K562 (cell line): ENCODE measurements around the gene ZNF598. TPM values are rescaled to one million over a fixed set of nuclear protein-coding genes. Genes with fewer than 3 reads are reported as not detected.
A peak's percentile ranks its signal among the peaks of the same experiment; 100 is the strongest.

Experiments
- ADNP ChIP-seq: fragments of 200-800 bp; sonication (Bioruptor generic); IDR thresholded peaks from 2 replicates; pipeline ENCODE4 v1.6.1; 2016; ENCODE audit warnings: missing genetic modification characterization, missing compliant biosample characterization
- ASH1L ChIP-seq: fragments of 450-650 bp; IDR thresholded peaks from 2 replicates; pipeline ENCODE4 v1.6.1; 2018; ENCODE audit warnings: borderline replicate concordance, mild to moderate bottlenecking, low read depth; ENCODE audit not compliant: partially characterized antibody
- BCL6 ChIP-seq: fragments of 250-450 bp; sonication (Bioruptor Pico); IDR thresholded peaks from 2 replicates; pipeline ENCODE4 v1.4.0; 2020
- CHAMP1 ChIP-seq: fragments of 450-650 bp; IDR thresholded peaks from 2 replicates; pipeline ENCODE4 v1.6.1; 2016; ENCODE audit warnings: mild to moderate bottlenecking
- CREB1 ChIP-seq, 2 experiments: sonication (generic) in 1 of 2; formaldehyde crosslinking in 1 of 2; IDR thresholded peaks; 2 replicates each; pipeline versions ENCODE4 v1.6.1 to v1.8.0; 2012 to 2022; ENCODE audit warnings: inconsistent platforms in 1 of 2, mild to moderate bottlenecking in 1 of 2, missing genetic modification reagents in 1 of 2, moderate library complexity in 1 of 2
- DIDO1 ChIP-seq: fragments of 450-650 bp; IDR thresholded peaks from 2 replicates; pipeline ENCODE4 v1.6.1; 2016; ENCODE audit warnings: low read depth, missing biosample characterization, missing genetic modification characterization
- ESRRA ChIP-seq: fragments of 450-650 bp; IDR thresholded peaks from 2 replicates; pipeline ENCODE4 v1.6.1; 2014; ENCODE audit warnings: low read depth, mild to moderate bottlenecking, moderate library complexity, borderline replicate concordance
- EWSR1 ChIP-seq: fragments of 450-650 bp; IDR thresholded peaks from 2 replicates; pipeline ENCODE4 v1.6.1; 2018; ENCODE audit warnings: borderline replicate concordance, mild to moderate bottlenecking, low read depth, moderate library complexity; ENCODE audit not compliant: partially characterized antibody
- IFI16 ChIP-seq: fragments of 250-450 bp; sonication (Bioruptor Pico); IDR thresholded peaks from 2 replicates; pipeline ENCODE4 v2.1.2; 2022; ENCODE audit warnings: mild to moderate bottlenecking, inconsistent platforms
- MCM7 ChIP-seq, 2 experiments: fragments of 450-650 bp; IDR thresholded peaks; 2 replicates each; pipeline ENCODE4 v1.6.1; 2016 to 2018
- MEF2A ChIP-seq: IDR thresholded peaks from 2 replicates; pipeline ENCODE4 v1.6.1; 2011; ENCODE audit warnings: low read depth, mild to moderate bottlenecking, low read length, moderate library complexity; ENCODE audit not compliant: control insufficient read depth
- MTA1 ChIP-seq: fragments of 450-650 bp; IDR thresholded peaks from 2 replicates; pipeline ENCODE4 v1.6.1; 2017; ENCODE audit warnings: borderline replicate concordance
- NCOA6 ChIP-seq: fragments of 450-650 bp; IDR thresholded peaks from 2 replicates; pipeline ENCODE4 v1.6.1; 2017; ENCODE audit warnings: mild to moderate bottlenecking
- POLR2A ChIP-seq: fragments of 450-650 bp; conservative IDR thresholded peaks from 2 replicates; pipeline ENCODE4 v1.6.1; 2016
- POLR2H ChIP-seq: IDR thresholded peaks from 2 replicates; pipeline ENCODE4 v1.6.1; 2016; ENCODE audit warnings: missing genetic modification characterization, low read depth, mild to moderate bottlenecking, control low read depth, missing compliant biosample characterization, moderate library complexity
- RBM39 ChIP-seq: fragments of 200-400 bp; formaldehyde crosslinking; optimal IDR thresholded peaks from 2 replicates; pipeline ENCODE3; 2018; ENCODE audit warnings: low read depth, low read length
- SUPT5H ChIP-seq: fragments of 450-650 bp; IDR thresholded peaks from 2 replicates; pipeline ENCODE4 v1.6.1; 2016
- TCFL5 ChIP-seq: fragments of 250-450 bp; sonication (Bioruptor Pico); conservative IDR thresholded peaks from 2 replicates; pipeline ENCODE4 v1.6.1; 2021; ENCODE audit warnings: mild to moderate bottlenecking, moderate library complexity, matching md5 sums
- TFE3 ChIP-seq: fragments of 450-650 bp; formaldehyde crosslinking; IDR thresholded peaks from 2 replicates; pipeline ENCODE4 v1.4.0; 2020; ENCODE audit warnings: mild to moderate bottlenecking, mixed read lengths
- ZNF146 ChIP-seq: IDR thresholded peaks from one replicate; pipeline ENCODE4 v1.6.1; 2018; ENCODE audit warnings: missing compliant biosample characterization; ENCODE audit not compliant: unreplicated experiment
- ZNF263 ChIP-seq: sonication (generic); formaldehyde crosslinking; IDR thresholded peaks from 2 replicates; pipeline ENCODE4 v1.8.0; 2022; ENCODE audit warnings: mild to moderate bottlenecking, missing genetic modification reagents, borderline replicate concordance
- ZNF282 ChIP-seq: sonication (generic); formaldehyde crosslinking; IDR thresholded peaks from 2 replicates; pipeline ENCODE4 v1.8.1; 2023; ENCODE audit warnings: missing genetic modification reagents
- ZNF316 ChIP-seq: fragments of 450-650 bp; IDR thresholded peaks from 2 replicates; pipeline ENCODE4 v1.6.1; 2016
- ZNF57 ChIP-seq: fragments of 450-650 bp; formaldehyde crosslinking; IDR thresholded peaks from 2 replicates; pipeline ENCODE4 v1.4.0; 2020; ENCODE audit warnings: mild to moderate bottlenecking, moderate library complexity
- ZNF586 ChIP-seq: fragments of 450-650 bp; formaldehyde crosslinking; conservative IDR thresholded peaks from 2 replicates; pipeline ENCODE4 v1.4.0; 2020; ENCODE audit warnings: mild to moderate bottlenecking, moderate library complexity
- ZNF778 ChIP-seq: fragments of 450-650 bp; formaldehyde crosslinking; IDR thresholded peaks from 2 replicates; pipeline ENCODE4 v1.4.0; 2020; ENCODE audit warnings: mild to moderate bottlenecking, moderate library complexity
- polyA plus RNA-seq, 8 experiments: library from polyadenylated mRNA; depleted of rRNA in 4 of 8; stranded (reverse) in 5 of 8; unstranded in 3 of 8; fragments of >200 nt; fragmentation: Nextera tagmentation in 2 of 8; fragmentation: Illumina TruSeq in 1 of 8; extraction: Ambion mirVana in 2 of 8; extraction: Trizol in 1 of 8; gene quantifications; 2 replicates each; pipeline versions ENCODE4 v1.2.1 to v1.2.3, GENCODE V29; 2011 to 2014; ENCODE audit warnings: inconsistent platforms in 1 of 8, missing spikeins in 1 of 8
- total RNA-seq, 7 experiments: library from RNA; depleted of rRNA in 6 of 7; stranded (reverse); fragments of >200 nt in 6 of 7; fragmentation: Illumina TruSeq in 2 of 7; extraction: Trizol in 2 of 7; gene quantifications; 2 replicates each; pipeline versions ENCODE4 v1.2.1 to v1.2.3, GENCODE V29; 2011 to 2021; ENCODE audit warnings: low replicate concordance in 1 of 7
- TF ChIP-seq, protein P1 (sequence below): sonication (generic); formaldehyde crosslinking; IDR thresholded peaks from 2 replicates; pipeline ENCODE4 v1.8.0; 2022; ENCODE audit warnings: mild to moderate bottlenecking, missing genetic modification reagents

ZNF598 gene
- total and polyA plus RNA-seq, 9 of the 15 experiments (the other 6 are each of a cell fraction or from before 2014, with no cell fraction given), result 0.11 to 115 (median 29.6) TPM

DNA sequence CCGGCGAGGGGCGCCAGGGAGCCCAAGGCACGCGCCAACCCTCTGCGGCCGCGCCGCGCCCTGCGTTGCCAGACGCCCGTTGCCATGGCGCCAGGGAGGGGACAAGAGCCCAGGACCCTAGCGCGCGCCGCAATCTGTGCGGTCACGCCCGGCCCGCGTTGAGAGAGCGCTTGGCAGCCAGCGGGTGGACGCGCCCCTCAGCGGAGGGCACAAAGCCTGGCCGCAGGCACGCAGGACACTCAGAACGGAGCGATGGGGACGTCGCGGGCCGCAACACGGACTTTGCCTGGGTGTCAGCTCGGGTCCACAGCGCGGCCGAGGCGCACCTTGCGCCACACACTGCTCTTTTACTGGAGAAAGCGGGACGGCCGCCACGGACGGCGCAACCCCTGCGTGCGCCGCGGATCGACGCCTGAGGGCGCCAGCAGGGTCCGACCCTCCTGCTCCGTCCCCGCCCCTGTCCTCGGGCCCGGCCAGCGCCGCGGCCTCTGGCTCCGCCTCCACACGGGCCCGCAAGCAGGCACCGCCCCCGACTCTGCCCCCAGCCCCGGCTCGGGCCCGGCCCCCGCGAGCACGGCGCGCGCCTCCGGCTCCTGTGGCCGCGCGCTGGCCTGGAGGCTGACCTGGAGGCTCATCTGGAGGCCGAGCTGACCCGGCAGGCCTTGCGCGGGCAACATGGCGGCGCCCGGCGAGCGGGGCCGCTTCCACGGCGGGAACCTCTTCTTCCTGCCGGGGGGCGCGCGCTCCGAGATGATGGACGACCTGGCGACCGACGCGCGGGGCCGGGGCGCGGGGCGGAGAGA, 25.9 kb downstream of the ZNF598 start, which contains the start of gene GFER (continued):
- TF ChIP-seq TFE3 (CRISPR knock-in tag) (no peak), MTA1 (no peak), RBM39 (no peak), IFI16 (CRISPR knock-in tag) (no peak), MCM7 (IDR thresholded peaks at IDR 0.05) (no peak), POLR2H (tag) (peak; percentile 82), ASH1L (no peak), CREB1 (IDR thresholded peaks at IDR 0.05) (no peak), CREB1 (CRISPR knock-in tag; IDR thresholded peaks at IDR 0.05) (peak; percentile 64; the same call in 1 of the 2 replicates), EWSR1 (no peak), MEF2A (no peak), CHAMP1 (no peak), ZNF146 (CRISPR knock-in tag) (no peak), POLR2A (peak; percentile 74), DIDO1 (tag) (no peak), SUPT5H (peak; percentile 30; the same call in 1 of the 2 replicates), TCFL5 (no peak), ZNF778 (CRISPR knock-in tag) (no peak), ZNF282 (CRISPR knock-in tag) (0 out of 2 replicates have a peak, but pooled peaks have one; percentile 44), ADNP (tag) (no peak), NCOA6 (no peak), ZNF316 (no peak), ZNF263 (CRISPR knock-in tag) (no peak), ESRRA (peak; percentile 72; the same call in 1 of the 2 replicates), ZNF586 (CRISPR knock-in tag) (no peak), BCL6 (CRISPR knock-in tag) (no peak), ZNF57 (CRISPR knock-in tag) (no peak)
- TF ChIP-seq, protein P1, sequence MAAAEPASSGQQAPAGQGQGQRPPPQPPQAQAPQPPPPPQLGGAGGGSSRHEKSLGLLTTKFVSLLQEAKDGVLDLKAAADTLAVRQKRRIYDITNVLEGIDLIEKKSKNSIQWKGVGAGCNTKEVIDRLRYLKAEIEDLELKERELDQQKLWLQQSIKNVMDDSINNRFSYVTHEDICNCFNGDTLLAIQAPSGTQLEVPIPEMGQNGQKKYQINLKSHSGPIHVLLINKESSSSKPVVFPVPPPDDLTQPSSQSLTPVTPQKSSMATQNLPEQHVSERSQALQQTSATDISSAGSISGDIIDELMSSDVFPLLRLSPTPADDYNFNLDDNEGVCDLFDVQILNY, result no peak; the same call in 1 of the 2 replicates
